GM18508 (cell line): ENCODE results near the gene FAM222A.

ENCODE experiments used
- ATAC-seq: cut with Tn5 transposase; IDR thresholded peaks from one replicate; pipeline ENCODE4 v1.9.1; 2021; ENCODE audit warnings: moderate number of reproducible peaks; ENCODE audit not compliant: insufficient read depth, unreplicated experiment

Gene FAM222A

DNA sequence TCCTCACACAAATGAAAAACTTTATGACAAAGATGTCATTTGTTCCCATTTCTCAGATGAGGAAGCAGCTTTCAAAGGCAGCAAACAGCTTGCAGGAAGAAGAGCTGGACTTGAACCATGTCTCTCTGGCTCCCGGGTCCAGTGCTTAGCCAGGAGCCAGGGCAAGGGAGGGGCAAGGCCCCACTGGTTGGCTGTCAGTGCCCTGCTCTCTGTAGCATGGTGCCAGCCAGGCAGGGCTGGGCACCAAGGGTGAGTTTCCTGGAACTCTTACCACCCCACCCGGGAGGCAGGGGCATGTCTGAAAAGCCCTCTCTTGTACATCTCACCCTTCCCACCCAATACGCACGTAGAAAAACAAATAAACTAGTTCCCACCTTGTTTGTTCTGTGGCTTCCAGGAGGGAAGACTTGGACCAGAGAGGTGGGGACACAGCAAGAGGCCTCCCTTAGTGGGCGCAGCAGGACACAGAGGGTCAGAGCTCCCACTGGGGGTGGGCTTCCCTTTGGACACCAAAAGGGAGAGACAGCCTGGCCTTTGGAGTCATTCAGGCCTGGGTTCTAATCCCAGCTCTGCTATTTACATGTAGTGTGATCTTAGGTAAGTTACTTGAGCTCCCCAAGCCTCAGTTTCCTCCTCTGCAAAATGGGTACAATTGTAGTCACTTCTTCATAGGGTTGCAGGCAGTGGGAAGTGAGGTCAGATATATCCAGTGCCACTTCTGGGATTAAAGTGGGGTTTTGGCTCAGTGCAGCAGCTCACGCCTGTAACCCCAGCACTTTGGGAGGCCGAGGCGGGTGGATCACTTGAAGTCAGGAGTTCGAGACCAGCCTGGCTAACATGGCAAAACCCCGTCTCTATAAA lies 102.4 kb downstream of the FAM222A start:
- no peak for ATAC-seq

GRCh38 chr12:109816870-109817269 lies 103.2 kb downstream of the FAM222A start:
- ATAC-seq: no peak

GRCh38 chr12:109817627-109818231 lies 104.1 kb downstream of the FAM222A start:
- no peak for ATAC-seq

DNA sequence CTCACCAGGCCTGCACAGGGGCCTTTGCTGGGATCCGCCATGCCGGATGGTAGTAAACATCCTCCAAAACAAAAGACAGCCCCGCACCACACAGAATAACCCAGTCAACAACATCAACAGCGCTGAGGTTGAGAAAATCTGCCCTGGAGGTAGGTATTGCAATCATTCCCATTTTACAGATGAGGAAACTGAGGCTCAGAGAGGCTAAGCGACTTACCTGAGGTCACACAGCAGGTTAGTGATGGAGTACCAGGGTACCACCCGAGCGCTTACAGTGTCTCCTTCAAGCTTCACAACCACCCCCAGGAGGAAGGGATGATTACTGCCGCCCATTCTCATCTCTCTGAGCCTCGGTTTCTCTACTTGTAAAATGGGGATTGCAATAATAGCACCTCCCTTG lies 104.6 kb downstream of the FAM222A start:
- ATAC-seq: no peak

- no peak for ATAC-seq
These were observed 105.4 kb downstream of the FAM222A start for GRCh38 chr12:109818905-109819500.
